GM12875 (cell line): ENCODE measurements around the gene GAB2.

Source experiments
- H3K4me3 ChIP-seq: one replicate; pipeline ENCODE4 v1.5.1; 2011; ENCODE audit warnings: low read depth, low read length, control low read depth
- CTCF ChIP-seq: IDR thresholded peaks from 2 replicates; pipeline ENCODE4 v1.5.1; 2011; ENCODE audit warnings: low read depth, mild to moderate bottlenecking, control low read depth, inconsistent platforms, low read length, moderate library complexity, borderline replicate concordance; ENCODE audit not compliant: insufficient read depth

The GAB2 gene

GRCh38 chr11:78209478-78209877, 208.1 kb downstream of the GAB2 start:
- no peak for TF ChIP-seq CTCF

GRCh38 chr11:78208257-78209165, 209.1 kb downstream of the GAB2 start:
- TF ChIP-seq CTCF: no peak
- H3K4me3 ChIP-seq: no peak overlapping the region

More at GRCh38 chr11:78209478-78209877, 208.1 kb downstream of the GAB2 start:
- H3K4me3 ChIP-seq: no peak overlapping the region

- TF ChIP-seq CTCF: no peak
- no peak overlapping the region for H3K4me3 ChIP-seq
These were observed 209.9 kb downstream of the GAB2 start for GRCh38 chr11:78207532-78208256.

GRCh38 chr11:78205691-78206090, 211.9 kb downstream of the GAB2 start:
- no peak for TF ChIP-seq CTCF
- H3K4me3 ChIP-seq: no peak overlapping the region

GRCh38 chr11:78205256-78205655, 212.4 kb downstream of the GAB2 start:
- TF ChIP-seq CTCF: no peak
- no peak overlapping the region for H3K4me3 ChIP-seq

GRCh38 chr11:78203184-78203583, 214.4 kb downstream of the GAB2 start:
- TF ChIP-seq CTCF: no peak
- no peak overlapping the region for H3K4me3 ChIP-seq

- TF ChIP-seq CTCF: no peak
- no peak overlapping the region for H3K4me3 ChIP-seq
These were observed 214.9 kb downstream of the GAB2 start for GRCh38 chr11:78202733-78203167.
